SU-DHL-6 (cell line): Measurements from ENCODE around the gene ABHD12B.

Experiments used
- CTCF ChIP-seq: fragments of 200-600 bp; sonication (generic); IDR thresholded peaks from one replicate; pipeline ENCODE4 v1.5.1; 2017; ENCODE audit warnings: antibody characterized with exemption, mild to moderate bottlenecking, low read length, moderate library complexity; ENCODE audit not compliant: insufficient read depth, poor library complexity, severe bottlenecking
- EZH2phosphoT487 ChIP-seq: fragments of 200-600 bp; sonication (generic), shearing (Covaris generic); conservative IDR thresholded peaks from 2 replicates; pipeline ENCODE4 v1.6.1; 2018; ENCODE audit warnings: mild to moderate bottlenecking, antibody characterized with exemption, low read length, moderate library complexity, mixed read lengths

- TF ChIP-seq CTCF (no peak), EZH2phosphoT487 (no peak)
Observed at GRCh38 chr14:50937800-50938199, 65.9 kb downstream of the ABHD12B start.
